A549 (cell line): Measurements from ENCODE around the gene EXOC3. TPM values are rescaled to one million over a fixed set of nuclear protein-coding genes. Genes with fewer than 3 reads are reported as not detected.

Source experiments
- ATAC-seq, 2 experiments: fragments of 200-7000 bp in 1 of 2; fragments of >200 bp in 1 of 2; cut with Nextera tagmentation in 1 of 2; cut with Tn5 transposase in 1 of 2; 3 replicates each; pipeline versions ENCODE4 v1.8.0 to v1.9.1; 2018 to 2020; ENCODE audit warnings: mild to moderate bottlenecking in 1 of 2, moderate library complexity in 1 of 2
- CTCF ChIA-PET: fragments of 300-600 bp; sonication (Branson Sonifier 250); formaldehyde crosslinking; extraction: SDS; loops from one replicate; lab custom pipeline; 2021; ENCODE audit warnings: antibody characterized with exemption, inconsistent platforms; lab: Yijun Ruan, JAX
- POLR2A ChIA-PET: fragments of 350-600 bp; formaldehyde crosslinking; extraction: SDS; loops from one replicate; lab custom pipeline; 2021; ENCODE audit warnings: antibody characterized with exemption, inconsistent platforms; lab: Yijun Ruan, JAX
- DNase-seq, 2 experiments: peaks; one replicate each; pipeline versions ENCODE4 v3.0.0 to v3.0.0-alpha.2; 2011 to 2016; ENCODE audit warnings: low read depth in 1 of 2, low spot score in 1 of 2
- FAIRE-seq: peaks from 2 replicates; lab custom pipeline; 2011; peaks lifted over from hg19 to GRCh38; lab: Jason Lieb, UNC
- H3K27ac ChIP-seq, 2 experiments: fragments of >200 bp; sonication (Bioruptor Twin); formaldehyde crosslinking; 3 replicates each; pipeline ENCODE4 v1.5.1; 2016 to 2017
- H3K4me1 ChIP-seq: fragments of >200 bp; sonication (Bioruptor Twin); formaldehyde crosslinking; 3 replicates; pipeline ENCODE4 v1.6.1; 2016
- H3K4me2 ChIP-seq: fragments of >200 bp; sonication (Bioruptor Twin); formaldehyde crosslinking; 3 replicates; pipeline ENCODE4 v1.6.1; 2016
- H3K4me3 ChIP-seq: fragments of >200 bp; sonication (Bioruptor Twin); formaldehyde crosslinking; 3 replicates; pipeline ENCODE4 v1.5.1; 2016
- H3K9me3 ChIP-seq: fragments of >200 bp; sonication (Bioruptor Twin); formaldehyde crosslinking; 3 replicates; pipeline ENCODE4 v1.6.1; 2016
- BCL3 ChIP-seq: fragments of >200 bp; sonication (Bioruptor Twin); formaldehyde crosslinking; IDR thresholded peaks from 3 replicates; pipeline ENCODE4 v1.6.1; 2016
- CBX8 ChIP-seq: fragments of 200-600 bp; sonication (generic); IDR thresholded peaks from 2 replicates; pipeline ENCODE4 v1.6.1; 2016
- CTCF ChIP-seq: fragments of >200 bp; sonication (Bioruptor Twin); formaldehyde crosslinking; IDR thresholded peaks from 3 replicates; pipeline ENCODE4 v1.5.1; 2016
- HES2 ChIP-seq: fragments of >200 bp; sonication (Bioruptor Twin); formaldehyde crosslinking; IDR thresholded peaks from 2 replicates; pipeline ENCODE4 v1.6.1; 2016
- HOXB13 ChIP-seq: fragments of 250-450 bp; sonication (Bioruptor Pico); IDR thresholded peaks from 2 replicates; pipeline ENCODE4 v1.5.0; 2020; ENCODE audit warnings: low read depth, mild to moderate bottlenecking, moderate library complexity
- KDM1A ChIP-seq: fragments of 200-600 bp; sonication (generic); IDR thresholded peaks from 2 replicates; pipeline ENCODE4 v1.6.1; 2016; ENCODE audit warnings: low read depth, mild to moderate bottlenecking
- MAX ChIP-seq: IDR thresholded peaks from 2 replicates; pipeline ENCODE4 v1.6.1; 2012
- MAZ ChIP-seq: fragments of 150-350 bp; IDR thresholded peaks from 2 replicates; pipeline ENCODE4 v1.6.1; 2014; ENCODE audit warnings: antibody characterized with exemption, low read depth, low read length, borderline replicate concordance
- MYC ChIP-seq: IDR thresholded peaks from 2 replicates; pipeline ENCODE4 v1.6.1; 2012; ENCODE audit warnings: mild to moderate bottlenecking, inconsistent platforms, low read length, improper control_type of control experiment, borderline replicate concordance
- NFE2L2 ChIP-seq: fragments of 150-350 bp; conservative IDR thresholded peaks from 2 replicates; pipeline ENCODE4 v1.6.1; 2014; ENCODE audit warnings: low read length
- RAD21 ChIP-seq, 2 experiments: fragments of >200 bp in 1 of 2; sonication (Bioruptor Twin) in 1 of 2; formaldehyde crosslinking in 1 of 2; IDR thresholded peaks in 1 of 2; conservative IDR thresholded peaks in 1 of 2; 2 replicates in 1 of 2; 3 replicates in 1 of 2; pipeline ENCODE4 v1.6.1; 2012 to 2018; ENCODE audit warnings: inconsistent platforms in 1 of 2
- REST ChIP-seq: fragments of 200-600 bp; sonication (generic); IDR thresholded peaks from 2 replicates; pipeline ENCODE4 v1.6.1; 2016; ENCODE audit warnings: antibody characterized with exemption, mild to moderate bottlenecking, moderate library complexity
- RNF2 ChIP-seq: fragments of 200-600 bp; sonication (generic); IDR thresholded peaks from 2 replicates; pipeline ENCODE4 v1.6.1; 2016; ENCODE audit warnings: low read depth, mild to moderate bottlenecking, antibody characterized with exemption, moderate library complexity, borderline replicate concordance
- SMC3 ChIP-seq: fragments of >200 bp; sonication (Bioruptor Twin); formaldehyde crosslinking; IDR thresholded peaks from 3 replicates; pipeline ENCODE4 v1.6.1; 2018; ENCODE audit warnings: inconsistent platforms
- WGBS: methylation state at CpG from one replicate; pipeline ENCODE4 v1.1.6; 2017; ENCODE audit errors: missing lambda C conversion rate; 5-methylcytosine and 5-hydroxymethylcytosine counted together
- polyA plus RNA-seq, 4 experiments: library from polyadenylated mRNA; depleted of rRNA in 3 of 4; stranded (reverse); fragments of >200 nt; fragmentation: RNase III in 1 of 4; extraction: RNeasy Plus Mini Kit Qiagen cat#74134 plus additional on column Dnase treatment in 1 of 4; gene quantifications; 2 replicates in 3 of 4; 3 replicates in 1 of 4; pipeline ENCODE4 v1.2.3, GENCODE V29; 2011 to 2017

Gene EXOC3
- polyA plus RNA-seq, 2 of the 4 experiments (the other 2 are of a cell fraction): 20.0 to 33.6 TPM

GRCh38 chr5:431001-431710 is 11.8 kb upstream of the EXOC3 start:
- POLR2A ChIA-PET: no interaction called here
- FAIRE-seq: no peak
- TF ChIP-seq KDM1A (no peak), RAD21 (conservative IDR thresholded peaks at IDR 0.05 in 1 of 2, IDR thresholded peaks at IDR 0.05 in 1 of 2) (peak; percentile 57 to 71; a peak in 4 of 5 replicates), NFE2L2 (no peak), SMC3 (peak; percentile 65), RNF2 (no peak), REST (no peak), BCL3 (no peak), CTCF (peak; percentile 45; the same call in 2 of the 3 replicates), MAZ (no peak), MYC (no peak), MAX (peak; percentile 24; the same call in 1 of the 2 replicates), HOXB13 (CRISPR knock-in tag) (no peak), CBX8 (no peak)
- Histone ChIP-seq H3K4me1 (no peaks in the 10 kb centered on the region), H3K27ac (no peak overlapping the region), H3K9me3 (no peaks in the 10 kb centered on the region), H3K4me2 (no peak overlapping the region), H3K4me3 (no peak overlapping the region)
- DNase-seq: peak; percentile 59 to 92
- peak; percentile 93 to 98 for ATAC-seq
- 54% methylated on average over 12 of the region's 18 CpGs for WGBS
- CTCF ChIA-PET: interaction anchor here (0.6 to 10.7 kb wide), 27 partner anchors 8 to 386 kb away, joined by 3 to 186 read pairs (median 4); partner anchors contain the start of gene AHRR

GRCh38 chr5:431711-432050 is 11.3 kb upstream of the EXOC3 start:
- Histone ChIP-seq H3K4me1 (no peaks in the 10 kb centered on the region), H3K4me2 (no peak overlapping the region), H3K4me3 (no peak overlapping the region), H3K9me3 (no peaks in the 10 kb centered on the region), H3K27ac (no peak overlapping the region)
- CTCF ChIA-PET: interaction anchor here (0.6 to 10.7 kb wide), 28 partner anchors 8 to 386 kb away, joined by 3 to 186 read pairs (median 4); partner anchors contain the start of gene AHRR
- ATAC-seq (no peak), FAIRE-seq (no peak), DNase-seq (no peak)
- no peak for TF ChIP-seq HES2
- POLR2A ChIA-PET: no interaction called here
- WGBS: 88% methylated on average over 4 of the region's 4 CpGs
